ENCODE data around the gene IFT81. TPM values are rescaled to one million over a fixed set of nuclear protein-coding genes. Genes with fewer than 3 reads are reported as not detected.

The IFT81 gene
- total RNA-seq, 1 donor from 2014 or later: 33.8 TPM

DNA sequence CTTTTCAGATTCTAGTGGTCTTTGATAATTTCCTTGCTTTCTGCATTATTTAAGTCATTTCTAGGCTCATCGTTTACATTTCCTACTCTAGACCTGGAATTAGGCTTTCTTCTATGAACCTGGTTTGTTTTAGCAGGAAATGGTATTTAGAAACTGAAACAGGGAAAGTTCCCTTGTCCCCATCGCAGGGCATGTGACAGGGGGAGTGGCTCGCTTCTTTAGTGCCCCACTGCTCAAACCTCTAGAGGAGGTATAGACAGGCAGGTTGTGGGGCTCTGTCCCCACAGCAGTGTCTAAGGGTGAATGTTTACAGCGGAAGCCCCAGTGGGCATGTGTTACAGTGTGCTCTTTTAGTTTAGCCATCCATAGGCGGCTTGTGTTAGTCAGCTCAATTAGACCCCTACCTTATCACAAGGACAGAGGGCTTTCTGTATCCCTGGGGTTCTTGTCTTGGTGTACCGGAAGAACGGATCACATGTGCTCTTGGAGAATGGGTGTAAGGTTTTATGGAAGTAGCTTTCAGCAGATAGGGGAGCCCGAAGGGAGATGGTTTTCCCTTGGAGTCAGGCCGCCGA, 25.0 kb downstream of the IFT81 start:
- Mint-ChIP-seq H3K4me1 (ENCODE audit: unreplicated experiment) (no peaks in the 10 kb centered on the region), H3K4me3 (no peak overlapping the region), H3K9me3 (no peaks in the 10 kb centered on the region), H3K36me3 (peaks cover 48% of the 10 kb centered on the region), H3K27ac (no peak overlapping the region), H3K27me3 (no peaks in the 10 kb centered on the region)
- no peak for DNase-seq (ENCODE audit: extremely low spot score, unreplicated experiment)
- TF ChIP-seq, protein P1, sequence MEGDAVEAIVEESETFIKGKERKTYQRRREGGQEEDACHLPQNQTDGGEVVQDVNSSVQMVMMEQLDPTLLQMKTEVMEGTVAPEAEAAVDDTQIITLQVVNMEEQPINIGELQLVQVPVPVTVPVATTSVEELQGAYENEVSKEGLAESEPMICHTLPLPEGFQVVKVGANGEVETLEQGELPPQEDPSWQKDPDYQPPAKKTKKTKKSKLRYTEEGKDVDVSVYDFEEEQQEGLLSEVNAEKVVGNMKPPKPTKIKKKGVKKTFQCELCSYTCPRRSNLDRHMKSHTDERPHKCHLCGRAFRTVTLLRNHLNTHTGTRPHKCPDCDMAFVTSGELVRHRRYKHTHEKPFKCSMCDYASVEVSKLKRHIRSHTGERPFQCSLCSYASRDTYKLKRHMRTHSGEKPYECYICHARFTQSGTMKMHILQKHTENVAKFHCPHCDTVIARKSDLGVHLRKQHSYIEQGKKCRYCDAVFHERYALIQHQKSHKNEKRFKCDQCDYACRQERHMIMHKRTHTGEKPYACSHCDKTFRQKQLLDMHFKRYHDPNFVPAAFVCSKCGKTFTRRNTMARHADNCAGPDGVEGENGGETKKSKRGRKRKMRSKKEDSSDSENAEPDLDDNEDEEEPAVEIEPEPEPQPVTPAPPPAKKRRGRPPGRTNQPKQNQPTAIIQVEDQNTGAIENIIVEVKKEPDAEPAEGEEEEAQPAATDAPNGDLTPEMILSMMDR (conservative IDR thresholded peaks at IDR 0.05): no peak

DNA sequence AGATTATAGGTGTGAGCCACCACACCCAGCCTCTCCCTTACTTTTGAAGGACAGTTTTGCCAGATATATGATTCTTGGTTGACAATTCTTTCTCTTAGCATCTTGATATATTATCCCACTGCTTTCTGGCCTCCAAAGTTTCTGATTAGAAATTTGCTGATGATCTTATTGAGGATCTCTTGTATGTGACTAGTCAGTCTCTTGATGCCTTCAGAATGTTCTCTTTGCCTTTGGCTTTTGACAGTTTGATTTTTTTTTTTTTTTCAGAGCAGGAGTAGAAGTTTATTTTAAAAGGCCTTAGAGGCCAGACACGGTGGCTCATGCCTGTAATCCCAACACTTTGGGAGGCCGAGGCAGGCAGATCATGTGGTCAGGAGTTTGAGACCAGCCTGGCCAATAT, 32.6 kb downstream of the IFT81 start:
- Mint-ChIP-seq H3K27me3 (no peaks in the 10 kb centered on the region), H3K9me3 (peaks cover 5% of the 10 kb centered on the region), H3K36me3 (peaks cover 56% of the 10 kb centered on the region), H3K27ac (no peak overlapping the region), H3K4me3 (no peak overlapping the region), H3K4me1 (ENCODE audit: unreplicated experiment) (no peaks in the 10 kb centered on the region)
- no peak for DNase-seq (ENCODE audit: extremely low spot score, unreplicated experiment)
- TF ChIP-seq, protein P1 (conservative IDR thresholded peaks at IDR 0.05): no peak

DNA sequence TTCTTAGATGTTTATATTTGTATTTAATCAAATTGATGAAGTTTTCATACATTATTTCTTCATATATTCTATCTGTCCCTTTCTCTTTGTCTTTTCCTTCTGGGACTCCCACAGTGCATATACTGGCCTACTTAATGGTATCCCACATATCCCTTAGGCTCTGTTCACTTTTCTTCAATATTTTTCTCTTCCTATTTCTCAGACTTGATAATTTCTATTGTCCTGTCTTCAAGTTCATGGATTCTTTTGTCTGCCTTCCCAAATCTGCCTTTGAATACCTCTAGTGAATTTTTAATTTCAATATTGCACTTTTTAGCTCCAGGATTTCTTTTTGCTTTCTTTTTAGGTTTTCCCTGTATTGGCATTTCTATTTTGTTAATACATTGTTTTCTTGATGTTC, 33.4 kb downstream of the IFT81 start:
- TF ChIP-seq, protein P1 (conservative IDR thresholded peaks at IDR 0.05): no peak
- no peak overlapping the region for H3K4me3 Mint-ChIP-seq
- H3K27ac Mint-ChIP-seq: no peak overlapping the region
- DNase-seq (ENCODE audit: extremely low spot score, unreplicated experiment): no peak
- H3K27me3 Mint-ChIP-seq: no peaks in the 10 kb centered on the region
- H3K36me3 Mint-ChIP-seq: peaks cover 50% of the 10 kb centered on the region
- peaks cover 5% of the 10 kb centered on the region for H3K9me3 Mint-ChIP-seq
- H3K4me1 Mint-ChIP-seq (ENCODE audit: unreplicated experiment): no peaks in the 10 kb centered on the region

DNA sequence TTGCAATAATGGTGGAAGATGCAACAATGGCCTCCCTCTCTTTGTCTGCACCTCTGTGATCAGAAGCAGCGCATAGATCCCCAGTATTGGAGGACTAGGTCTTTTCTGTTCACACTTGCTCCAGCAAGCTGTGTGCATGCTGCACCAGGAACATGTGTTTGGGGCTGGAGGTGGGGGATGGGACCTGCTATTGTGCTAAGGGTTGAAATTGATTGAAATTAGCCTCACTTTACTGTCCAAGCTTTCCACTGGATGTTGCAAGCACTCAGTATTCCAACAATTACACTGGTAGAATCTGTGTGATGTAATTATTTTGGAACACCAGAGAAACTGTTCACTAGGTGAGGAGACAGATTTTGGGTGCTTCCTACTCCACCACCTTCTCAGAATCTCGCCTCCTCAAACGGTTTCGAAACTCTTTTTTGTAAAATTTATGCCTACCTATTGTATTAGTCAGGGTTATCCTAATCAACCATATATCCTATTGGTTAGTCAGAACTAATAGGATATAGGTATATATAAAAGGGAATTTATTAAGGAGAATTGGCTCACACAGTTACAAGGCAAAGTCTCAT, 35.6 kb downstream of the IFT81 start:
- Mint-ChIP-seq H3K4me3 (no peak overlapping the region), H3K27me3 (no peaks in the 10 kb centered on the region), H3K4me1 (ENCODE audit: unreplicated experiment) (no peaks in the 10 kb centered on the region), H3K27ac (no peak overlapping the region), H3K9me3 (peaks cover 5% of the 10 kb centered on the region), H3K36me3 (peaks cover 49% of the 10 kb centered on the region)
- DNase-seq (ENCODE audit: extremely low spot score, unreplicated experiment): no peak
- TF ChIP-seq, protein P1 (conservative IDR thresholded peaks at IDR 0.05): no peak

DNA sequence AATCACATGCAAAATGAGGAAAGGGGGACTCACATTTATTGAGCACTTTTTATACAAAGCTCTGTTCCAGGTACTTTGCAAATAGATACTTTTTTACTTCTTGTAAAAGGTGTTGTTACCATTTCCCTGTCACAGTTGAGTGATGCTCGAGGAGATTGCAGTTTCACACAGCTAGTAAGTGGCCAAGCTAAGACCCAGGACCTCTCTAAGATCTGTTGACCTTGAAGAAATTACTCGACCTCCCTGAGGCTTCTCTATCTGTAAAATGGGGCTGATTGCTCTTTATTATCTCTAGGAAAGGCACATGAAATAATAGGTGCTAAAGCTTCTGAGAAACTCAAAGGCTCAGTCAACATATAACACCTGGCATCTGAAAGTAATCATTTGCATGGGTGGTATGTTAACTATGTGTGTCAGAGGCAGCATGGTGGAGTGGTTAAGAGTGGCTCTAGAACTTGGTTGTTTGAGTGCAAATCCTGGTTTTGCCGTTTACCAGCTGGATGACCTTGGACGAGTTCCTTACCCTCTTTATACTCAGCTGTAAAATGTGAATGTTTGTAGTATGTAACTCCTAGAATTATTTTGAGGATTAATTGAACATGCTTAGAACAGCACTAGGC, 41.5 kb downstream of the IFT81 start:
- H3K27ac Mint-ChIP-seq: no peak overlapping the region
- H3K4me1 Mint-ChIP-seq (ENCODE audit: unreplicated experiment): no peaks in the 10 kb centered on the region
- H3K27me3 Mint-ChIP-seq: no peaks in the 10 kb centered on the region
- no peak for DNase-seq (ENCODE audit: extremely low spot score, unreplicated experiment)
- no peaks in the 10 kb centered on the region for H3K9me3 Mint-ChIP-seq
- no peak overlapping the region for H3K4me3 Mint-ChIP-seq
- H3K36me3 Mint-ChIP-seq: peaks cover 30% of the 10 kb centered on the region
- TF ChIP-seq, protein P1 (conservative IDR thresholded peaks at IDR 0.05): no peak

Data from type B pancreatic cell (in vitro differentiated cells).